Osteoblast (primary cell): ENCODE data around the gene CA9. TPM values are rescaled to one million over a fixed set of nuclear protein-coding genes. Genes with fewer than 3 reads are reported as not detected.

Experiments
- DNase-seq: peaks from one replicate; pipeline ENCODE4 v3.0.0; 2011; ENCODE audit warnings: low spot score, mixed read lengths; ENCODE audit not compliant: insufficient read length; ENCODE audit errors: missing footprints
- H2AFZ ChIP-seq: 2 replicates; pipeline ENCODE4 v1.6.0; 2011; ENCODE audit warnings: mild to moderate bottlenecking, low read length
- H3K27ac ChIP-seq: 2 replicates; pipeline ENCODE4 v1.5.1; 2011; ENCODE audit warnings: mild to moderate bottlenecking, low read depth, low read length, moderate library complexity
- H3K27me3 ChIP-seq: 2 replicates; pipeline ENCODE4 v1.6.0; 2012; ENCODE audit warnings: mild to moderate bottlenecking, control low read depth, inconsistent platforms, low read length, moderate library complexity; ENCODE audit not compliant: insufficient read depth
- H3K36me3 ChIP-seq: 2 replicates; pipeline ENCODE4 v1.5.1; 2011; ENCODE audit warnings: mild to moderate bottlenecking, low read length, control low read depth, moderate library complexity; ENCODE audit not compliant: insufficient read depth
- H3K4me1 ChIP-seq: 2 replicates; pipeline ENCODE4 v1.5.1; 2011; ENCODE audit warnings: mild to moderate bottlenecking, low read length, control low read depth, moderate library complexity; ENCODE audit not compliant: insufficient read depth
- H3K4me2 ChIP-seq: 2 replicates; pipeline ENCODE4 v1.6.0; 2011; ENCODE audit warnings: mild to moderate bottlenecking, low read length; ENCODE audit not compliant: insufficient read depth
- H3K4me3 ChIP-seq: fragments of 200-600 bp; sonication (generic); 3 replicates; pipeline ENCODE4 v1.5.1; 2012; ENCODE audit warnings: mild to moderate bottlenecking, low read length, inconsistent platforms; ENCODE audit not compliant: insufficient read depth
- H3K79me2 ChIP-seq: 2 replicates; pipeline ENCODE4 v1.6.0; 2012; ENCODE audit warnings: mild to moderate bottlenecking, low read length, control low read depth, inconsistent platforms; ENCODE audit not compliant: insufficient read depth
- H3K9me3 ChIP-seq: 2 replicates; pipeline ENCODE4 v1.5.1; 2011; ENCODE audit warnings: low read depth, low read length, control low read depth
- H4K20me1 ChIP-seq: 2 replicates; pipeline ENCODE4 v1.6.0; 2012; ENCODE audit warnings: mild to moderate bottlenecking, low read length, control low read depth; ENCODE audit not compliant: insufficient read depth
- total RNA-seq: library from RNA; depleted of rRNA; stranded (reverse); fragments of >200 nt; gene quantifications from 2 replicates; pipeline ENCODE4 v1.2.3, GENCODE V29; 2012
- TF ChIP-seq, protein P1 (sequence below): IDR thresholded peaks from 2 replicates; pipeline ENCODE4 v1.5.1; 2011; ENCODE audit warnings: mild to moderate bottlenecking, low read depth, low read length, moderate library complexity; ENCODE audit errors: extremely low read depth

The CA9 gene
- total RNA-seq, 1 donor = not detected

DNA sequence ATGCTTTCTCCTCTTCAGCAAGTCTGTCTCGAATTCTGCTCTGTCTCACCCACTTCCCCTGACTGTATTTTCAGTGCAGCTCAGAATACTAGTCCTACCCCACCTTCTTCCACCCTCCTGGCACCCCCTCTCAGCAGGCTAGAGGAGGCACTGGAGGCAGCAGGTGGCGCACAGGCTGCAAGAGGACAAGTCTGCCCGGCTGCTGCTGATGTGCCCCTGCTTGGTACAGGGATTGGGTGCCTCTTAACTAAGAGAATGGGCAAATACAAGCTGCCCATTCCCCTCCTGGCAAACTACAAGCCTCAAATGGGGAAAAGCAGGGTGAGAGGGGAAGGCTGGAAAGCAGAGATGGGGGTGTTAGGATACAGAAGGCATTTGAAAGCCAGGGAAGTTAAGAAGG lies 53.2 kb downstream of the CA9 start:
- Histone ChIP-seq H3K27ac (peak overlapping the region; percentile 87), H3K36me3 (peaks cover 44% of the 10 kb centered on the region), H3K4me2 (peak overlapping the region; percentile 92), H2AFZ (no peak overlapping the region), H4K20me1 (peaks cover 44% of the 10 kb centered on the region), H3K4me1 (peaks cover 52% of the 10 kb centered on the region), H3K4me3 (peak overlapping the region; percentile 90), H3K79me2 (peaks cover 89% of the 10 kb centered on the region), H3K9me3 (no peaks in the 10 kb centered on the region), H3K27me3 (no peaks in the 10 kb centered on the region)
- no peak for DNase-seq
- TF ChIP-seq, protein P1, sequence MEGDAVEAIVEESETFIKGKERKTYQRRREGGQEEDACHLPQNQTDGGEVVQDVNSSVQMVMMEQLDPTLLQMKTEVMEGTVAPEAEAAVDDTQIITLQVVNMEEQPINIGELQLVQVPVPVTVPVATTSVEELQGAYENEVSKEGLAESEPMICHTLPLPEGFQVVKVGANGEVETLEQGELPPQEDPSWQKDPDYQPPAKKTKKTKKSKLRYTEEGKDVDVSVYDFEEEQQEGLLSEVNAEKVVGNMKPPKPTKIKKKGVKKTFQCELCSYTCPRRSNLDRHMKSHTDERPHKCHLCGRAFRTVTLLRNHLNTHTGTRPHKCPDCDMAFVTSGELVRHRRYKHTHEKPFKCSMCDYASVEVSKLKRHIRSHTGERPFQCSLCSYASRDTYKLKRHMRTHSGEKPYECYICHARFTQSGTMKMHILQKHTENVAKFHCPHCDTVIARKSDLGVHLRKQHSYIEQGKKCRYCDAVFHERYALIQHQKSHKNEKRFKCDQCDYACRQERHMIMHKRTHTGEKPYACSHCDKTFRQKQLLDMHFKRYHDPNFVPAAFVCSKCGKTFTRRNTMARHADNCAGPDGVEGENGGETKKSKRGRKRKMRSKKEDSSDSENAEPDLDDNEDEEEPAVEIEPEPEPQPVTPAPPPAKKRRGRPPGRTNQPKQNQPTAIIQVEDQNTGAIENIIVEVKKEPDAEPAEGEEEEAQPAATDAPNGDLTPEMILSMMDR = peak; percentile 39

DNA sequence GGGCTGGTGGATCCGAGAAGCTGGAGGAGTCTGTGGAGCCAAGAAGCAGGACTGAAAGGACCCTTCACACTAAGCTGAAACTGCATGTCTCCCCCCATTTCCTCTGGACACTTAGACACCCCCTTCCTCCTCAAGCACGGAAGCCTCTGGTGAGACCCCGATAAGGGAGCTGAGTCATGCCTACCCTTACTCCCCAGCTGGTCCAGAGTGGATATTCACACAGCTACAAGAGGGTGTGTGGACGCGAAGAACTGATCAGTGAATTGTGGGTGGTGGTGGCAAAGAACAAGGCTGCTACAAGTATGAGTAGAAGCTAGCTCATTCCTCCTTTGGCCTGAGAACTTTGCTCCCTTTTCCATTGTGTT lies 53.9 kb downstream of the CA9 start:
- Histone ChIP-seq H2AFZ (no peak overlapping the region), H3K4me2 (peak overlapping the region; percentile 92), H4K20me1 (peaks cover 41% of the 10 kb centered on the region), H3K27me3 (no peaks in the 10 kb centered on the region), H3K9me3 (no peaks in the 10 kb centered on the region), H3K27ac (peak overlapping the region; percentile 87), H3K4me3 (peak overlapping the region; percentile 90), H3K36me3 (peaks cover 37% of the 10 kb centered on the region), H3K79me2 (peaks cover 84% of the 10 kb centered on the region), H3K4me1 (peaks cover 52% of the 10 kb centered on the region)
- DNase-seq = peak; percentile 10
- TF ChIP-seq, protein P1 = no peak

DNA sequence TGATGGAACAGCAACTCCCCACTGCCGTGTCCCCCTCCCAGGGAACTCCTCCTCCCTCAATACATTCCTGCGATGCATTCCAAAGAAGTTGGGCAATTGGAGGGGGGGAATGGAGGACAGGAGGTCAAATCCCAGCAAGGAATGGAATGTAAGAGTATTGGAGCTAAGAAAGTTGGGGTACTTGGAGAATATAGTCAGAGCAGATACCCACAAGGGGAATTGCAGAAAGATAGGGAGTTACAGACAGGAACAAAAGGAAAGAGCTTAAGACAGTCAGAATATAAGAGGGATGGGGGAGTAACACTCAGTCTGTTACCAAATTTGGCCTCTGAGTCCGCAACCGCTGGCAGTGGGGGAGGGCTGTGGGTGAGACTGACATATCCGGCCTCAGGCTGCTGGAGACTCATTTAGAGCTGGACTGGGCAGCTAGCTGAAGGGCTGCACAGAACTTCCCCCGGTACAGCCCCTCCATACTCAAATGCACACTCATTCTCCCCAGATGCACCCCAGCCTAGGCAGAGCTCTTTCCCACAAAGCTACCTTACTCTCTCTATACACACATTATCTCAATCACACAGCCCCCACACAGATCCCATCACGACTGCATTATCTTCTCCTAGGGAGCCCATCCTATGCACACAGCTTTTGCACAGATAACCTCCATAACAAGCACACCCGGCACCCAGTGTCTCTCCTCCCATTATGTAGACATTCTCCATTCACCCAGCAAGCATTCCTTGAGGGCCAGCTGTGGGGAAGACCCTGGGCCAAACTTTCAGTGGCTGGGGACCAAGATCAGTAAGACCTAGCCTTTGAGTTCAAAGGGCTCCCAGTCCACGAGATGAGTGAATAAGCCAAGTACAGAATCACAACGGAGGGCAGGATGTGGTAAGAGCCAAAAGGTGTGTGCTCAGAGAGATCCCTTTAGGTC lies 54.6 kb downstream of the CA9 start:
- Histone ChIP-seq H3K36me3 (peaks cover 30% of the 10 kb centered on the region), H2AFZ (no peak overlapping the region)
- DNase-seq = peak; percentile 95

GRCh38 chr9:35729101-35729500 lies 55.4 kb downstream of the CA9 start:
- Histone ChIP-seq H3K79me2 (peaks cover 86% of the 10 kb centered on the region), H3K9me3 (no peaks in the 10 kb centered on the region), H2AFZ (no peak overlapping the region), H3K4me3 (peak overlapping the region; percentile 90), H3K36me3 (peaks cover 23% of the 10 kb centered on the region), H3K27me3 (no peaks in the 10 kb centered on the region), H4K20me1 (peaks cover 39% of the 10 kb centered on the region), H3K27ac (peak overlapping the region; percentile 87), H3K4me1 (peaks cover 65% of the 10 kb centered on the region), H3K4me2 (peak overlapping the region; percentile 92)
- no peak for DNase-seq
- TF ChIP-seq, protein P1 = no peak

More for the DNA sequence above, 54.6 kb downstream of the CA9 start:
- peak overlapping the region; percentile 87 for H3K27ac ChIP-seq
- peaks cover 86% of the 10 kb centered on the region for H3K79me2 ChIP-seq
- peak overlapping the region; percentile 90 for H3K4me3 ChIP-seq
- no peaks in the 10 kb centered on the region for H3K9me3 ChIP-seq
- no peaks in the 10 kb centered on the region for H3K27me3 ChIP-seq
- peaks cover 57% of the 10 kb centered on the region for H3K4me1 ChIP-seq
- TF ChIP-seq, protein P1 = no peak
- H4K20me1 ChIP-seq = peaks cover 40% of the 10 kb centered on the region
- H3K4me2 ChIP-seq = peak overlapping the region; percentile 92
